Astrocyte (in vitro differentiated cells and primary cell): ENCODE measurements around the gene VPS37B. TPM values are rescaled to one million over a fixed set of nuclear protein-coding genes. Genes with fewer than 3 reads are reported as not detected.

Experiments used
- total RNA-seq: library from RNA; stranded (reverse); gene quantifications from 2 replicates; pipeline ENCODE4 v1.2.1, GENCODE V29; 2021

VPS37B gene
- total RNA-seq, 1 donor from 2014 or later, result 31.4 TPM

Other genes with a start within 250 kb of the VPS37B start
- not detected in 2 replicates for gene HCAR2, start 192.8 kb downstream of the VPS37B start, total RNA-seq
- gene HCAR3, start 179.3 kb downstream of the VPS37B start, total RNA-seq, result not detected in 2 replicates
- not detected in 2 replicates for gene HCAR1, start 165.3 kb downstream of the VPS37B start, total RNA-seq
- 58.2 and 62.9 TPM in 2 replicates for gene DENR, start 143.3 kb downstream of the VPS37B start, total RNA-seq
- 0.60 and 0.82 TPM in 2 replicates for gene CCDC62, start 121.6 kb downstream of the VPS37B start, total RNA-seq
- gene HIP1R, start 60.7 kb downstream of the VPS37B start, total RNA-seq, result 21.3 and 22.2 TPM in 2 replicates
- 11.6 and 12.9 TPM in 2 replicates for gene ABCB9, start 70.3 kb upstream of the VPS37B start, total RNA-seq
- 13.3 and 16.1 TPM in 2 replicates for gene OGFOD2, start 79.1 kb upstream of the VPS37B start, total RNA-seq
- gene ARL6IP4, start 84.6 kb upstream of the VPS37B start, total RNA-seq, result 121 and 122 TPM in 2 replicates